ENCODE data around the gene CILP2. TPM values are rescaled to one million over a fixed set of nuclear protein-coding genes. Genes with fewer than 3 reads are reported as not detected.

Gene CILP2
- polyA plus RNA-seq, 1 donor, result 0.17 TPM

DNA sequence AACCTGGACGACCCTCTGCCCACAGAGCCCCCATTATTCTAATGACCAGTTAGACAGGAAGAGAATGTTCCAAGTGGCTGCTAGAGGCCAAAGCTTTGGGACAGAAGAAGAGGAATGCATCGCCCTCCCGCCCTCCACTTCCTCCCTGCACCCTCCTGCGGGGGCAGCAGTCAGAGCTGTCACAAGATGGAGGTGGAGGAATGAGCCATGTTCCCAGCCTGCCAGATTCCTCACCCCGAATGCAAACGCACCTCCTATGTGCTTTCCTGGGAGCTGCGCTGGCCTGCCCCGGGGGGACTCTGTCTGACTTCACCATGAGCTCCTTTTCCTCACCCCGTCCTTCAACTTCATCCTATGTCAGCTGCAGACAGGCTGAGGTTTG lies 7.7 kb upstream of the CILP2 start:
- DNase-seq, result no peak

DNA sequence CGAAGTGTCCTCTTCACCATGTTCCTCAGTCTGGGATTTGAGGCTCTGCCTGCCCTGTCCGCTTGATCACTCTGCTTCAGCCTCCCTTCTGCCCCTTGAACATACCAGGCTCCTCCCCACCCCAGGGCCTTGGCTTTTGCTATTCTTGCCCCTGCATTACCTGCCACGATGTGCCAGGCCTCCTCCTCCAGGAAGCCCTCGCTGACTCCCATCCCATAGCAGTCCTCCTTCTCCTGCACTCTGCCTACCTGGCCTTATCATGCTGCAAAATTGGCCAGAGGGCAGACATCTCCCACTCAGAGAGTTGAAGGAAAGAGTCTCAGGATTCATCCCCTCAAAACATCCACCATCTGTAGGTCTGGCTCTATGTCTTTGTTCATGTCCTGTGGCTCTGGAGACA lies 7.2 kb upstream of the CILP2 start:
- DNase-seq, result no peak

DNA sequence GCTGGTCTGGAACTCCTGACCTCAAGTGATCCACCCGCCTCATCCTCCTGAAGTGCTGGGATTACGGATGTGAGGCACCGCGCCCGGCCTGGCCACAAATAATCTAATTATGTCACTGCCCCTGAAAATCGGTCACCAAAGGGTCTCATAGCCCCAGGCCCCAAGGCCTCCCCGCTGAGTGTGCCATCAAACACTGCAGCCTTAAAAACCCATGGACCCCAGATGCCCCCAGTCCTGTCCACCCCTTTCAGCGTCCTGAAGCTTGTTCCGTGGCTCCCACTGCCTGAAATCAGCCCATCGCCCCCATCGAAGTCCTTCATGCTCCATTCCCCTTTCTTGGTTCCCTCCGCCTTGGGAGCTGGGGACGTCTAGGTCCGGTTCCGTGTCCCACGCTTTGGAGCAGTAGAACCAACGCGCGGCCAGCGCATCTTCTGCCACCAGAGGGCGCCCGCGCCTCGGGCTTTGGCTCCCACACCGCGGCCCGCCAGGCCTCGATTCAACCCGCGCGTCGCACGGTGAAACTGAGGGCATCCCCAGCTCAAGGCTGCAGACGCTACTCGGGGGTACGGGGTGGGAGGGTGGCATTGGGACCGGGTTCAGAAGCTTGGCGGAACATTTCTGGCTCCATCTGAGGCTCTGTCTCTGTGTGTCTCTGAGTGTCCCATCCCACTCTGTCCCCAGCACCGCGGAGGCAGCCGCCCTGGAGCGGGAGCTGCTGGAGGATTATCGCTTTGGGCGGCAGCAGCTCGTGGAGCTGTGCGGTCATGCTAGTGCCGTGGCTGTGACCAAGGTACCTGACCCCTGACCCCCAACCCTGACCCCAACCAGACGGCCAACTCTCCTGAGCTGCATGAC lies 5.9 kb upstream of the CILP2 start:
- peak; percentile 68 for DNase-seq

GRCh38 chr19:19532806-19533701 lies 5.0 kb upstream of the CILP2 start:
- no peak for DNase-seq

GRCh38 chr19:19533841-19534240 lies 4.2 kb upstream of the CILP2 start:
- DNase-seq, result no peak

- DNase-seq, result no peak
Measured at GRCh38 chr19:19534556-19535265, 3.4 kb upstream of the CILP2 start.

DNA sequence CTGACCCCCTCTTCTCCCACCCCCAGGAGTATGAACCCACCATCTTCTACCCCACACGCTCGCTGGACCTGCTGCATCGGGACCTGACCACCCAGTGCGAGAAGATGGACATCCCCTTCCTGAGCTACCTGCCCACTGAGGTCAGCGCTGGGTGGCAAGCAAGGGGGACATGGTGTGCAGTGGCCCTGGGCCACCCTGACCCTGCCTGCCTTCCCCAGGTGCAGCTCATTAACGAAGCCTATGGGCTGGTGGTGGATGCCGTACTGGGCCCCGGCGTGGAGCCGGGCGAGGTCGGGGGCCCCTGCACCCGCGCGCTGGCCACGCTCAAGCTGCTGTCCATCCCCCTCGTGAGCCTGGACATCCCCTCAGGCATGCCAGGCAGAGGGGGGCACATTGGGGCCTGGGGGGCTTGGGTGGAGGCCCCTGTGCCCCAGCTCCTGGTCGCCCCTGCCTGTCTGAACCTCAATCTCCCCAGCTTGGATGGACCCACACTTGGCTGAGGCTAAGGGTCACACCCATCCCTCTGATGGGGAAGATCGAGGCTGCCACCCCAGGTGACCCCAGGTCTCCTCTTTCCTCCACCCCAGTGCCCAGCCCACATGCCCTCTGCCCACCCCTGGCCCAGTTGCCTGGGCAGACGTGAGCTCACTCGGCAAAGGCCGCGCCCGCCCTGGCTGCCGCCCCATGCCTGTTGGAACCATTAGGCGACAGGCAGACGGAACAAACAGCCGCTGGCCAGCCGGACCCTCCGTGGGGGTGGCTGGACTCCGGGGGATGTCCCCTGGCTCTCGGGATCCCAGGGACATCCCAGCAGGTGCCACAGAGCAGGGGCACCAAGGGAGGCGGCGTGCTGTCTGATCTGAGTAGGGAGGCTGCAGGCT lies 2.5 kb upstream of the CILP2 start:
- no peak for DNase-seq

DNA sequence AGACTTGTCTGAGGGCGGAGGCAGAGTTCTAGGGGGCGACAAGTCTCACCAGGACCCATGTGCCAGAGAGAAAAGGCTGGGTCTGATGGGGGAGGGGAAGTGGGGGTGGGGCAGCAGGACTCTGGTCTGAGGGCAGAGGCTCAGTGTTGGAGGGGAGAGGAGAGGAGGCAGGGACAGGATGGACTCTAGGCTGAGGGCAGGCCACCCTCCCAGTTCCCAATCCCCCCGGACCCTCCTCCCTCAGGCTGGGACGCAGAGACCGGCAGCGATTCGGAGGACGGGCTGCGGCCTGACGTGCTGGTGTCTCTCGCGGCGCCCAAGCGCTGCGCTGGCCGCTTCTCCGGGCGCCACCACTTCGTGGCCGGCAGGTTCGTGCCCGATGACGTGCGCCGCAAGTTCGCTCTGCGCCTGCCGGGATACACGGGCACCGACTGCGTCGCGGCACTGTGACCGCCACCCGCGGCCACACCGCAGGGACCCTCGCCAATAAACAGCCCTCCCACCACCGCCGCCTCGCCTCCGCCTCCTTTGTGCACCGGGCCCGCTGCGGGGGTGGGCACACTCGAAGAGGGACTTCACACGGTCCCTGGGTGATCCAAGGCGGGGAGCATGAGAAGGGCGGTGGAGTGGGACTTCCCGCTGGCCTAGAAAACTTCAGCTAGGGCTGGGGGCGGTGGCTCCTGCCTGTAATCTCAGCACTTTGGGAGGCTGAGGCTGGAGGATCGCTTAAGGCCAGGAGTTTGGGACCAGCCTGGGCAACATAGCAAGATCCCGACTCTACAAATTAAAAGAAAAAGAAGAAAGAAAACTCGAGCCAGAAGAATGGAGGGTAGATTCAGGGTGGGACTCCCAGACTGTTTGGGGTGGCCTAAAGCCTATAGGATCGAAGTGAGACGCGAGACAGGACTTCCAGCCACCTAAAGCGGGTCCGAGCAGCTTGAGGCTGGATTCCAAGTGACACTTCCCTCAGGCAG lies 703 bp upstream of the CILP2 start:
- no peak for DNase-seq

- no peak for DNase-seq
Measured at GRCh38 chr19:19538785-19539166, 711 bp downstream of the CILP2 start.

GRCh38 chr19:19539698-19540063 lies 1.6 kb downstream of the CILP2 start:
- no peak for DNase-seq

DNA sequence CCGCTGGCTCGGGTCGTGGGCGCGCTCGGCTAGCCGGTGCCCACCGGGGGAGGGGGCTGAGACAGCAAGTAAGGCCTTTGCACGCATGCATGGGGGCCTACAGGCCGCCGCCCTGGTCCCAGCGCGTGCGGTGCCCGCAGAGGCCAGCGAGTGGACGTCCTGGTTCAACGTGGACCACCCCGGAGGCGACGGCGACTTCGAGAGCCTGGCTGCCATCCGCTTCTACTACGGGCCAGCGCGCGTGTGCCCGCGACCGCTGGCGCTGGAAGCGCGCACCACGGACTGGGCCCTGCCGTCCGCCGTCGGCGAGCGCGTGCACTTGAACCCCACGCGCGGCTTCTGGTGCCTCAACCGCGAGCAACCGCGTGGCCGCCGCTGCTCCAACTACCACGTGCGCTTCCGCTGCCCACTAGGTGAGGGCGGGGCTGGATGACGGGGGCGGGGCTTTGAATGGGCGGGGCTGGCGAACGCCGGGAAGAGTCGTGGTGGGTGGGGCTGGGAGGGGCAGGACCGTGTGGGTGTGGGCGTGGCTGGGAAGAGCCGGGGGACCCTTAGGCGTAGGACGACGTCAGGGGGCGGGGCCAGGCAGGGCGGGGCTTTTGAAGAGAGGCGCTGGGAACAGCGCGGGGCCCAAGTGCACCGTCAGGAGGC lies 2.1 kb downstream of the CILP2 start:
- peak; percentile 54 for DNase-seq

GRCh38 chr19:19540715-19541515 lies 2.9 kb downstream of the CILP2 start:
- DNase-seq, result no peak

DNA sequence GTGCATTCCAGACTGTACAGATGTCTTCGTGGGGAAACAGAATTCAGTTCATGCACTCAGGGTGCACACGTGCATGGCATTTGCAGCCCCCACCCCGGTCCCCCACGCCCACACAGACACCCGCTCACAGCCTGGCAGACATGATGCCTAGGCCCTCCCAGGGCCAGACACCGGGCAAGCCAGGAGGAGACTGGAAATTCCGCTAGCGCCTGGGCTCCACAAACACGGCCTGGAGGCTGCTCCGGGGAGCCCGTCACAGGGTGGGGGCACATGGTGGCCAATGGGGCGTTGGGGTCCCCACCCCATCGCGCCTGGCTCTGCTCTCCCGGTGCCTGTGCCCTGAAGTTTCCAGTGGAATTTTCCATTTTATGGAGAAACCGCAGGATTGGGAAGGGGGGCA lies 3.6 kb downstream of the CILP2 start:
- DNase-seq, result no peak

GRCh38 chr19:19542507-19542906 lies 4.4 kb downstream of the CILP2 start:
- no peak for DNase-seq

- no peak for DNase-seq
Measured at GRCh38 chr19:19543101-19543500, 5.0 kb downstream of the CILP2 start.

- no peak for DNase-seq
Measured at GRCh38 chr19:19543640-19544039, 5.6 kb downstream of the CILP2 start.

DNA sequence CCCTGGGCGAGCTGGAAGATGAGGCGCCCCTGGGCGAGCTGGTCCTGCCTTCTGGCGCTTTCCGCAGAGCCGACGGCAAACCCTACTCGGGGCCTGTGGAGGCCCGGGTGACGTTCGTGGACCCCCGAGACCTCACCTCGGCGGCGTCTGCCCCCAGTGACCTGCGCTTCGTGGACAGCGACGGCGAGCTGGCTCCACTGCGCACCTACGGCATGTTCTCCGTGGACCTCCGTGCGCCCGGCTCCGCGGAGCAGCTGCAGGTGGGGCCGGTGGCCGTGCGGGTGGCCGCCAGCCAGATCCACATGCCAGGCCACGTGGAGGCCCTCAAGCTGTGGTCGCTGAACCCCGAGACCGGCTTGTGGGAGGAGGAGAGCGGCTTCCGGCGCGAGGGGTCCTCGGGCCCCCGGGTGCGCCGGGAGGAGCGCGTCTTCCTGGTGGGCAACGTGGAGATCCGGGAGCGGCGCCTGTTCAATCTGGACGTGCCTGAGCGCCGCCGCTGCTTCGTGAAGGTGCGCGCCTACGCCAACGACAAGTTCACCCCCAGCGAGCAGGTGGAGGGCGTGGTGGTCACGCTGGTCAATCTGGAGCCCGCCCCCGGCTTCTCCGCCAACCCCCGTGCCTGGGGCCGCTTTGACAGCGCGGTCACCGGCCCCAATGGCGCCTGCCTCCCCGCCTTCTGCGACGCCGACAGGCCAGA lies 6.3 kb downstream of the CILP2 start:
- no peak for DNase-seq

DNA sequence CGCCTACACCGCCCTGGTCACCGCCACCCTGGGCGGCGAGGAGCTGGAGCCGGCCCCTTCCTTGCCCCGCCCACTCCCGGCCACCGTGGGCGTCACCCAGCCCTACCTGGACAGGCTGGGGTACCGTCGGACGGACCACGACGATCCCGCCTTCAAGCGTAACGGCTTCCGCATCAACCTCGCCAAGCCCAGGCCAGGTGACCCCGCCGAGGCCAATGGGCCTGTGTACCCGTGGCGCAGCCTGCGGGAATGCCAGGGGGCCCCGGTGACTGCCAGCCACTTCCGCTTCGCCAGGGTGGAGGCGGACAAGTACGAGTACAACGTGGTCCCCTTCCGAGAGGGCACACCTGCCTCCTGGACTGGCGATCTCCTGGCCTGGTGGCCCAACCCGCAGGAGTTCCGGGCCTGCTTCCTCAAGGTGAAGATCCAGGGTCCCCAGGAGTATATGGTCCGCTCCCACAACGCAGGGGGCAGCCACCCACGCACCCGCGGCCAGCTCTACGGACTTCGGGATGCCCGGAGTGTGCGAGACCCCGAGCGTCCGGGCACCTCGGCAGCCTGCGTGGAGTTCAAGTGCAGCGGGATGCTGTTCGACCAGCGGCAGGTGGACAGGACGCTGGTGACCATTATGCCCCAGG lies 7.0 kb downstream of the CILP2 start:
- no peak for DNase-seq

Measured in left kidney (tissue), 2 donors.